T47D (cell line): ENCODE measurements around the gene PAK1.

ENCODE experiments used
- DNase-seq, 2 experiments: peaks; one replicate each; pipeline versions ENCODE4 v3.0.0 to v3.0.0-alpha.2; 2011 to 2012; ENCODE audit warnings: low read depth in 1 of 2, low spot score in 1 of 2
- JUND ChIP-seq: IDR thresholded peaks from 2 replicates; pipeline ENCODE4 v1.6.1; 2012; ENCODE audit warnings: low read depth
- in situ Hi-C: cut with HindIII; loops from 2 replicates; pipeline ENCODE4 v1.10.0; 2016; ENCODE audit warnings: low sequenced_read_pairs, low pct_unique_long_range_greater_than_20kb

Gene PAK1

GRCh38 chr11:77418971-77419597 is 54.8 kb downstream of the PAK1 start:
- in situ Hi-C loops = no loop called here
- DNase-seq = no peak
- no peak for TF ChIP-seq JUND

- no peak for TF ChIP-seq JUND
- DNase-seq = no peak
- in situ Hi-C loops = no loop called here
Observed at GRCh38 chr11:77418155-77418970, 55.5 kb downstream of the PAK1 start.

- in situ Hi-C loops = no loop called here
- no peak for TF ChIP-seq JUND
- DNase-seq = no peak
Observed at GRCh38 chr11:77416357-77416756, 57.5 kb downstream of the PAK1 start.

GRCh38 chr11:77413850-77414460 is 59.9 kb downstream of the PAK1 start:
- DNase-seq = peak in 1 of 2 experiments; percentile 18
- in situ Hi-C loops = no loop called here
- TF ChIP-seq JUND = no peak

- no peak for DNase-seq
- in situ Hi-C loops = no loop called here
Observed at GRCh38 chr11:77412814-77413213, 61.1 kb downstream of the PAK1 start.

DNA sequence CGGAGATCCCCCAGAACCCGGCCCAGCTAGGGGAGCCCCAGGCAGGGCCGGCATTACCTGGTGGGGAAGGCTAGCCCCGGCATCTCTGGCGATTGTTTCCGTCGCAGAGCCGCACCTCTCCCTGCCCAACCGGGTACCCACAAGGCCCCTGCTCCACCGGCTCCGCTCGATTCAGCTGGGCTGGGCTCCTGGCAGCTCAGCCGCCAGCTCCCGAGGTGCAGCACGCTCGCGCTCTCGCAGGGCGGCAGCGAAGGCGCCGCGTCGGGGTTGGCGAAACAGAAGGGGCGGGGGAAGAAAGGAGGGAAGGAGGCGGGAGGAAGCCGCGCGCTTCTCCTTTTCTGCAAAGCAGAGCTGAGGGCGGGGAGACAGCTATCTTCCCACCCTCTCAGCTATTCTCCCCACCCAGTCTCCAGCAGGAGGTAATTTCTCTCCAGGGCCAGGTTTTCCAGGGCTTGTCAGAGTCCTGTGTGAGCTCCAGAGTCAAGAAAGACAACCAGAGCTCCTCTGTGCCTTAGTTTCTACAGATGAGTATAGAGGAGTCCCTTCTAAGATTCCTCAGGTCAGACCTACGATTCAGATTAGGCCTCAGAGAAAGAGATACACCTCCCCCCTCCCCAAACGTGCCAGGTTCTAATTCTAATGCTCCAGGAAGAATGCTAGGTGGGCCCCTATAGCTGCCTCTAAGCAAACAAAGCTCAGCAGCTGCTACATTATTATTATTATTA is 62.0 kb downstream of the PAK1 start:
- DNase-seq = peak; percentile 77 to 94
- in situ Hi-C loops = no loop called here
- TF ChIP-seq JUND = no peak

More at GRCh38 chr11:77412814-77413213, 61.1 kb downstream of the PAK1 start:
- TF ChIP-seq JUND = no peak

DNA sequence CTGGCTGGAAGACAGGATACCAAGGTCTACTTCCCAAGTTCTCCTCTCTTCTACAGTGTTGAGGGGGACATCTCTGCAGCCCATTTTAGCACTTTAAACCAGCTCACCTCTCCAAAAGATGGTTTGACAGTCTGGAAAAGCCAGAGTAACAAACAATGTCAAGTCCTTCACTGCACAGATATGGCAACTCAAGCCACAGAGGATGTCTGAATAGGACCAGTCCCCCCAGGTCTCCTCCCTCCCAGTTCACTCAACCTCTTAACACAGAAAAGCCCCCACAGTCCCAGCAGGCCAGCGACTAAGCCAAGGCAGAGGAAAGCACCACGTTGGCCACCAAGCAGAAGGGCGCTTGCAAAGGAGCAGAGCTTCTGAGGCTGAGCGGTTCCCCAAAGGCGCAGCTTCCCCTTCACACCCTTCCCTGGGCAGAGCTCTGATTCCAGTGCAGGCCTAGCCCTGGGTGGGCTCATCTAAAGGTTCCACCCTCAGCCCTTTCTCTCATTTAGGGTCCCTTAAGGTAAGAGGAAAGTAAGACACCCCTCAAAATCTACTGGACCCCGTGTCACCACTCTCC is 62.7 kb downstream of the PAK1 start:
- peak in 1 of 2 experiments; percentile 28 for DNase-seq
- no peak for TF ChIP-seq JUND
- in situ Hi-C loops = no loop called here

- in situ Hi-C loops = no loop called here
- no peak for TF ChIP-seq JUND
- DNase-seq = no peak
Observed at GRCh38 chr11:77410076-77410827, 63.6 kb downstream of the PAK1 start.

- no peak for DNase-seq
- in situ Hi-C loops = no loop called here
- no peak for TF ChIP-seq JUND
Observed at GRCh38 chr11:77409046-77409445, 64.8 kb downstream of the PAK1 start.

- TF ChIP-seq JUND = no peak
- in situ Hi-C loops = no loop called here
- peak in 1 of 2 experiments; percentile 75 for DNase-seq
Observed at GRCh38 chr11:77407613-77408012, 66.3 kb downstream of the PAK1 start.

DNA sequence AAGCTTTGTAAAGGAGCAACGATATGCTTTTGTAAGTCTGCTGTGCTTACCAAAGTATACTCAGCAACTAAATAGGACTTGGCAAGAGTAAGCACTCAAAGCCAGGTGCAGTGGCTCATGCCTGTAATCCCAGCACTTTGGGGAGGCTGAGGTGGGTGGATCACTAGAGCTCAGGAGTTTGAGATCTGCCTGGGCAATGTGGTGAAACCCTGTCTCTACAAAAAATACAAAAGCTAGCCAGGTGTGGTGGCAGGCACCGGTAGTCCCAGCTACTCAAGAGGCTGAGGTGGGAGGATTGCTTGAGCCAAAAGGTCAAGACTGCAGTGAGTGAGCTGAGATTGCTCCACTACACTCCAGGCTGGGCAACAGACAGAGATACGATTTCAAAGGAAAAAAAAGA is 67.5 kb downstream of the PAK1 start:
- in situ Hi-C loops = no loop called here
- TF ChIP-seq JUND = no peak
- no peak for DNase-seq

DNA sequence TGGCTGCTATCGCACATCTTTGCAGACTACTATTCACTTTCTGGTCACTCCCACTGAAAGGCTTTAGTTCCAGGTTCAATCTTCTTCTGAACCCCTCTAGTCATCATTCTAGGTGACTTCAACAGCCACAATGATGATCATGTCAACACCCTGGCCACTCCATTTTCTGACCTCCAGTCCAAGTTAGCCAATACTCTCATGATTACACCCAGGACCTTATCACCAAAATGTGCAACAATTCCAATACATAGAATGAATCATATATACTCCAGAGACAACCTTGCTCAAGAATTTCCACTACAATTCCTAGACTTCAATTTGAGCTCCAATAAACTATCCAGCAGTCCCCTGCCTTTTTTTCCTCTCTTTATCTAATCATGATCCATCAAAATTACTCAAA is 70.7 kb downstream of the PAK1 start:
- in situ Hi-C loops = no loop called here
- no peak for TF ChIP-seq JUND
- no peak for DNase-seq
